ENCODE measurements around the gene ABCC4. TPM values are rescaled to one million over a fixed set of nuclear protein-coding genes. Genes with fewer than 3 reads are reported as not detected.

The ABCC4 gene
- total and polyA plus RNA-seq, 9 of the 15 experiments (the other 6 are each of a cell fraction or from before 2014, with no cell fraction given): 9.4 to 46.1 (median 25.4) TPM

DNA sequence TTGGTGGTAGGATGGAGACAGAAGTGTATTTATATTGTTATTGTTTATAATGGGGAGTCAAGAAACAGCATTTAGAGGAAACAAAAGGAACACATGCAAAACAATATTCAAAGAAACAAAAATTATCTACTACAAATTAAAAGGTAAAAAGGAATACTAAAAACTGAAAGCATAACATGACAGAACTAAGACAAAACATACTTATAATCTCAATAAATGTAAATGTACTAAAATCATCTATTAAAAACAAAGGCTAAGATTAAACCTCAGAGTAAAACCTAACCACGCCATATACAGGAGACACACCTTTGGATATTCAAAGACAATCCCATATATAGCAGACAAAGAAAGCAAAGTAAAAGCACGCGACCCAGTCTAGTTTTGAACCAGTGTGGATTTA, 273.6 kb downstream of the ABCC4 start:
- Histone ChIP-seq H3K9ac (ENCODE audit: insufficient read depth in 1 of 2, low read depth in 2 of 2, low read length in 2 of 2) (no peak overlapping the region), H3K4me1 (replicated peaks in 1 of 2; ENCODE audit: control insufficient read depth in 2 of 2, insufficient read depth in 2 of 2, low read length in 2 of 2) (no peaks in the 10 kb centered on the region), H3K4me2 (ENCODE audit: insufficient read depth, low read length) (no peak overlapping the region), H3K36me3 (ENCODE audit: control insufficient read depth, insufficient read depth, low read length) (0 out of 3 replicates have a peak, but pooled peaks cover 5% of the 10 kb centered on the region), H2AFZ (ENCODE audit: low read depth, low read length) (no peak overlapping the region), H3K9me1 (ENCODE audit: control insufficient read depth, insufficient read depth, low read length) (no peaks in the 10 kb centered on the region), H3K4me3 (no peak overlapping the region), H3K27ac (ENCODE audit: extremely low read depth, low read depth, low read length) (no peak overlapping the region), H3K79me2 (ENCODE audit: control insufficient read depth, insufficient read depth, low read length) (no peaks in the 10 kb centered on the region), H4K20me1 (replicated peaks; ENCODE audit: control insufficient read depth, insufficient read depth, low read length) (no peaks in the 10 kb centered on the region), H3K27me3 (ENCODE audit: control insufficient read depth in 2 of 2, insufficient read depth in 2 of 2, low read length in 2 of 2) (no peaks in the 10 kb centered on the region), H3K9me3 (replicated peaks; ENCODE audit: control insufficient read depth, insufficient read depth, low read depth, low read length) (no peaks in the 10 kb centered on the region)
- in situ Hi-C loops (cut with MboI): no loop called here
- DNase-seq (ENCODE audit: extremely low read depth in 1 of 4, low spot score in 3 of 4) (no peak), ATAC-seq (no peak), FAIRE-seq (no peak)
- 91% methylated on average over 3 of the region's 3 CpGs for WGBS (ENCODE audit: insufficient coverage, low coverage, missing lambda C conversion rate)
- ChIA-PET POLR2A (no interaction called here), CTCF (ENCODE audit: low intra/inter-chr PET ratio) (no interaction called here)
- intact Hi-C loops (cut with micrococcal nuclease): loop anchor here (10.0 kb wide), 1 partner anchor 377 kb away; no protein-coding TSS in a partner anchor
- BruUV-seq (replicated peaks): no TSS peak
- TF ChIP-seq ZNF507 (tag; conservative IDR thresholded peaks at IDR 0.05): peak; percentile 90
- no peak for TF ChIP-seq TRIM24 (IDR thresholded peaks at IDR 0.05)

DNA sequence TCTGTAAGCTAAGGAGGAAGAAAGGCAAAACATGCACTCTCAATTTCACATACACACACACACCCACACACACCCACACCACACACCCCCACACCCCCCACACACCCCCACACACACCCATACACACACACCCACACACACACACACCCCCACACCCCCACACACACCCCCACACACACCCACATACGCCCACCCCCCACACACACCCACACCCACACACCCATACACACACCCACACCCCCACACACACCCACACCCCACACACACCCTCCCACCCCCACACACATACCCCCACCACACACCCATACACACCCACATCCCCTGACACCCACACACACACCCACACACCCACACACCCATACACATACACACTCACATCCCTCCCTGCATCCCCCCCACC, 276.1 kb downstream of the ABCC4 start:
- TF ChIP-seq, protein P1, sequence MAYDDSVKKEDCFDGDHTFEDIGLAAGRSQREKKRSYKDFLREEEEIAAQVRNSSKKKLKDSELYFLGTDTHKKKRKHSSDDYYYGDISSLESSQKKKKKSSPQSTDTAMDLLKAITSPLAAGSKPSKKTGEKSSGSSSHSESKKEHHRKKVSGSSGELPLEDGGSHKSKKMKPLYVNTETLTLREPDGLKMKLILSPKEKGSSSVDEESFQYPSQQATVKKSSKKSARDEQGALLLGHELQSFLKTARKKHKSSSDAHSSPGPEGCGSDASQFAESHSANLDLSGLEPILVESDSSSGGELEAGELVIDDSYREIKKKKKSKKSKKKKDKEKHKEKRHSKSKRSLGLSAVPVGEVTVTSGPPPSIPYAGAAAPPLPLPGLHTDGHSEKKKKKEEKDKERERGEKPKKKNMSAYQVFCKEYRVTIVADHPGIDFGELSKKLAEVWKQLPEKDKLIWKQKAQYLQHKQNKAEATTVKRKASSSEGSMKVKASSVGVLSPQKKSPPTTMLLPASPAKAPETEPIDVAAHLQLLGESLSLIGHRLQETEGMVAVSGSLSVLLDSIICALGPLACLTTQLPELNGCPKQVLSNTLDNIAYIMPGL (CRISPR knock-in tag; IDR thresholded peaks at IDR 0.05): no peak
- TF ChIP-seq EGR1 (conservative IDR thresholded peaks at IDR 0.05): peak; percentile 75
- intact Hi-C loops (cut with micrococcal nuclease): loop anchor here (10.0 kb wide), 1 partner anchor 380 kb away; no protein-coding TSS in a partner anchor
- POLR2A ChIA-PET: interaction anchor here (0.6 kb wide), 1 partner anchor 18 kb away, joined by 3 read pairs; no protein-coding TSS in a partner anchor

More for the DNA sequence above, 276.1 kb downstream of the ABCC4 start:
- WGBS (ENCODE audit: insufficient coverage, low coverage, missing lambda C conversion rate): no CpG with 5 or more reads among the region's 1 CpG
- Histone ChIP-seq H3K9ac (ENCODE audit: insufficient read depth in 1 of 2, low read depth in 2 of 2, low read length in 2 of 2) (no peak overlapping the region), H3K9me1 (ENCODE audit: control insufficient read depth, insufficient read depth, low read length) (no peaks in the 10 kb centered on the region), H3K27me3 (ENCODE audit: control insufficient read depth in 2 of 2, insufficient read depth in 2 of 2, low read length in 2 of 2) (no peaks in the 10 kb centered on the region), H4K20me1 (replicated peaks; ENCODE audit: control insufficient read depth, insufficient read depth, low read length) (no peaks in the 10 kb centered on the region), H3K4me3 (no peak overlapping the region), H3K79me2 (ENCODE audit: control insufficient read depth, insufficient read depth, low read length) (no peaks in the 10 kb centered on the region), H3K4me1 (replicated peaks in 1 of 2; ENCODE audit: control insufficient read depth in 2 of 2, insufficient read depth in 2 of 2, low read length in 2 of 2) (no peaks in the 10 kb centered on the region), H3K9me3 (replicated peaks; ENCODE audit: control insufficient read depth, insufficient read depth, low read depth, low read length) (no peaks in the 10 kb centered on the region), H3K4me2 (ENCODE audit: insufficient read depth, low read length) (no peak overlapping the region), H2AFZ (ENCODE audit: low read depth, low read length) (no peak overlapping the region), H3K27ac (ENCODE audit: extremely low read depth, low read depth, low read length) (no peak overlapping the region), H3K36me3 (ENCODE audit: control insufficient read depth, insufficient read depth, low read length) (peaks cover 10% of the 10 kb centered on the region; the same call in 2 of the 3 replicates)
- CTCF ChIA-PET (ENCODE audit: low intra/inter-chr PET ratio): no interaction called here
- ATAC-seq (no peak), FAIRE-seq (no peak), DNase-seq (ENCODE audit: extremely low read depth in 1 of 4, low spot score in 3 of 4) (no peak)
- in situ Hi-C loops (cut with MboI): no loop called here
- no TSS peak for BruUV-seq (replicated peaks)

Measured in K562 (cell line).